ENCODE data around the gene PDC.

DNA sequence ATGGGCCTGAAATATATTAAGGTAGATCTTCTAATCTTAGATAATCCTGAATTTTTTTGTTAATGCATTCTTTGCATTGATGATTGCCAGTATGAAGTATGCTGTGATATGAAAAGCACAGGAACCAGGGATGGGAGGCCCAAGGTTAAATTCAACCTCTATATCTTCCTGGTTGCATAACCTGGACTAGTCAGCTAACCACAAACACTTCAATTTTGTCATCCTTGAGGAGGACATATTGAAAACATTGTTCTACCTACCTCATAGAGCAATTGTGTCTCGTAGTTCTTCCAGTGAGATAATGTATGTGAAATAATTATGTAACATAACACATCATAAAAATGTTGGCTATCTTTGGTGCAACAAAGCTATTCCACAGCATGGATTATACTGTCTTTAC lies 25.6 kb downstream of the PDC start:
- TF ChIP-seq, protein P1, sequence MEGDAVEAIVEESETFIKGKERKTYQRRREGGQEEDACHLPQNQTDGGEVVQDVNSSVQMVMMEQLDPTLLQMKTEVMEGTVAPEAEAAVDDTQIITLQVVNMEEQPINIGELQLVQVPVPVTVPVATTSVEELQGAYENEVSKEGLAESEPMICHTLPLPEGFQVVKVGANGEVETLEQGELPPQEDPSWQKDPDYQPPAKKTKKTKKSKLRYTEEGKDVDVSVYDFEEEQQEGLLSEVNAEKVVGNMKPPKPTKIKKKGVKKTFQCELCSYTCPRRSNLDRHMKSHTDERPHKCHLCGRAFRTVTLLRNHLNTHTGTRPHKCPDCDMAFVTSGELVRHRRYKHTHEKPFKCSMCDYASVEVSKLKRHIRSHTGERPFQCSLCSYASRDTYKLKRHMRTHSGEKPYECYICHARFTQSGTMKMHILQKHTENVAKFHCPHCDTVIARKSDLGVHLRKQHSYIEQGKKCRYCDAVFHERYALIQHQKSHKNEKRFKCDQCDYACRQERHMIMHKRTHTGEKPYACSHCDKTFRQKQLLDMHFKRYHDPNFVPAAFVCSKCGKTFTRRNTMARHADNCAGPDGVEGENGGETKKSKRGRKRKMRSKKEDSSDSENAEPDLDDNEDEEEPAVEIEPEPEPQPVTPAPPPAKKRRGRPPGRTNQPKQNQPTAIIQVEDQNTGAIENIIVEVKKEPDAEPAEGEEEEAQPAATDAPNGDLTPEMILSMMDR (IDR thresholded peaks at IDR 0.05), result no peak
- no peak for TF ChIP-seq ZFX (IDR thresholded peaks at IDR 0.05; ENCODE audit: borderline replicate concordance)

Data from 22Rv1 (cell line).